Stomach (tissue), 4 donors: ENCODE results near the gene QARS1.

Experiments used
- EP300 ChIP-seq: sonication (generic); formaldehyde crosslinking; IDR thresholded peaks from one replicate; pipeline ENCODE4 v1.6.1; 2017; ENCODE audit warnings: antibody characterized with exemption
- POLR2A ChIP-seq, 4 donors: fragments of 450-650 bp; IDR thresholded peaks; one replicate each; pipeline ENCODE4 v1.6.1; 2016; ENCODE audit warnings: antibody characterized with exemption in 4 of 4, control low read depth in 2 of 4, mild to moderate bottlenecking in 1 of 4, moderate library complexity in 1 of 4
- POLR2AphosphoS5 ChIP-seq, 3 donors: sonication (generic); formaldehyde crosslinking; IDR thresholded peaks; one replicate each; pipeline ENCODE4 v1.6.1; 2016; ENCODE audit warnings: antibody characterized with exemption in 3 of 3
- TF ChIP-seq, protein P1 (sequence below), 7 experiments: fragments of 450-650 bp in 4 of 7; fragments of 200-600 bp in 3 of 7; sonication (generic) in 3 of 7; IDR thresholded peaks; one replicate each; pipeline ENCODE4 v1.5.1; 2016 to 2019; ENCODE audit warnings: antibody characterized with exemption in 7 of 7, control low read depth in 2 of 7, mild to moderate bottlenecking in 1 of 7

DNA sequence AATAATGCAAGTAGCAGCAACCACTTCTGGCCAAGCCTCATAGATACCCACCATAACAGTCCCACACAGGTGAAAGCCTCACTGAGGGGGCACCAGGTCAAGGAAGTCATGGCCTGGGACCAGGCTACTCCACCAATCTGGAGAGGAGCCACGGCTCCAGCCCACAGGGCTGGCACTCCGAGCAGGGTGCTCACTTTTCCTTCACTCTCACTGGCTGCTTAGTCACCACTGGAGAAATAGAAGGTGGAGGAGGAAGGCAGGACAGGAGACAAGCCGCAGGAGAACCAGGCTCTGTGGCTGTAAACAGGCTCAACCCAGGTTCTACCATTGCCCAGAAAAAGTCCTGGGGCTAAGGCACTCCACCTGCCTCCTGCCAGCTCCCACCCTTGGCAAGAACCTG, 14.9 kb upstream of the QARS1 start:
- TF ChIP-seq, protein P1, sequence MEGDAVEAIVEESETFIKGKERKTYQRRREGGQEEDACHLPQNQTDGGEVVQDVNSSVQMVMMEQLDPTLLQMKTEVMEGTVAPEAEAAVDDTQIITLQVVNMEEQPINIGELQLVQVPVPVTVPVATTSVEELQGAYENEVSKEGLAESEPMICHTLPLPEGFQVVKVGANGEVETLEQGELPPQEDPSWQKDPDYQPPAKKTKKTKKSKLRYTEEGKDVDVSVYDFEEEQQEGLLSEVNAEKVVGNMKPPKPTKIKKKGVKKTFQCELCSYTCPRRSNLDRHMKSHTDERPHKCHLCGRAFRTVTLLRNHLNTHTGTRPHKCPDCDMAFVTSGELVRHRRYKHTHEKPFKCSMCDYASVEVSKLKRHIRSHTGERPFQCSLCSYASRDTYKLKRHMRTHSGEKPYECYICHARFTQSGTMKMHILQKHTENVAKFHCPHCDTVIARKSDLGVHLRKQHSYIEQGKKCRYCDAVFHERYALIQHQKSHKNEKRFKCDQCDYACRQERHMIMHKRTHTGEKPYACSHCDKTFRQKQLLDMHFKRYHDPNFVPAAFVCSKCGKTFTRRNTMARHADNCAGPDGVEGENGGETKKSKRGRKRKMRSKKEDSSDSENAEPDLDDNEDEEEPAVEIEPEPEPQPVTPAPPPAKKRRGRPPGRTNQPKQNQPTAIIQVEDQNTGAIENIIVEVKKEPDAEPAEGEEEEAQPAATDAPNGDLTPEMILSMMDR (IDR thresholded peaks at IDR 0.05): no peak
- TF ChIP-seq POLR2AphosphoS5 (IDR thresholded peaks at IDR 0.05) (no peak), POLR2A (IDR thresholded peaks at IDR 0.05) (no peak), EP300 (no peak)
